Mesenchymal stem cell (in vitro differentiated cells and primary cell): ENCODE data around the gene RHBDL1.

Experiments
- DNase-seq: peaks from one replicate; pipeline ENCODE4 v3.0.0-alpha.2; 2013
- H2AFZ ChIP-seq: one replicate; pipeline ENCODE4 v1.6.1; 2013; ENCODE audit warnings: low read depth, mild to moderate bottlenecking, control low read depth, inconsistent platforms, low read length, moderate library complexity
- H2AK5ac ChIP-seq: 2 replicates; pipeline ENCODE4 v1.6.1; 2013; ENCODE audit warnings: low read length, moderate library complexity, mild to moderate bottlenecking, inconsistent platforms; ENCODE audit not compliant: severe bottlenecking
- H2BK120ac ChIP-seq: one replicate; pipeline ENCODE4 v1.6.1; 2013; ENCODE audit warnings: low read depth, mild to moderate bottlenecking, inconsistent platforms, low read length, moderate library complexity
- H2BK12ac ChIP-seq, 2 experiments: one replicate each; pipeline ENCODE4 v1.6.1; 2013; ENCODE audit warnings: inconsistent platforms in 2 of 2, low read length in 2 of 2, mild to moderate bottlenecking in 2 of 2, moderate library complexity in 2 of 2, control low read depth in 1 of 2
- H2BK15ac ChIP-seq: one replicate; pipeline ENCODE4 v1.6.1; 2013; ENCODE audit warnings: mild to moderate bottlenecking, low read depth, inconsistent platforms; ENCODE audit not compliant: poor library complexity, severe bottlenecking
- H2BK5ac ChIP-seq: 2 replicates; pipeline ENCODE4 v1.6.1; 2013; ENCODE audit warnings: low read depth, mild to moderate bottlenecking, low read length, control low read depth, inconsistent platforms; ENCODE audit not compliant: poor library complexity, severe bottlenecking
- H3K14ac ChIP-seq, 2 experiments: one replicate each; pipeline ENCODE4 v1.6.1; 2013; ENCODE audit warnings: inconsistent platforms in 2 of 2, low read length in 2 of 2, control low read depth in 1 of 2, mild to moderate bottlenecking in 1 of 2, moderate library complexity in 1 of 2
- H3K18ac ChIP-seq, 2 experiments: one replicate each; pipeline ENCODE4 v1.6.1; 2013; ENCODE audit warnings: inconsistent platforms in 2 of 2, low read length in 2 of 2, control low read depth in 1 of 2, low read depth in 1 of 2, mild to moderate bottlenecking in 1 of 2
- H3K23ac ChIP-seq, 2 experiments: one replicate each; pipeline ENCODE4 v1.6.1; 2013; ENCODE audit warnings: inconsistent platforms in 2 of 2, low read length in 2 of 2, mild to moderate bottlenecking in 2 of 2, moderate library complexity in 2 of 2, control low read depth in 1 of 2
- H3K27ac ChIP-seq: 2 replicates; pipeline ENCODE4 v1.5.1; 2013; ENCODE audit warnings: mild to moderate bottlenecking, moderate library complexity, low read length, control low read depth, inconsistent platforms; ENCODE audit not compliant: poor library complexity, severe bottlenecking
- H3K27me3 ChIP-seq, 2 experiments: 2 replicates each; pipeline versions ENCODE4 v1.6.1 to v1.7.0; 2013; ENCODE audit warnings: low read length in 2 of 2, mild to moderate bottlenecking in 2 of 2, moderate library complexity in 2 of 2, control low read depth in 1 of 2, inconsistent platforms in 1 of 2; ENCODE audit not compliant: control insufficient read depth in 1 of 2, insufficient read depth in 1 of 2
- H3K36me3 ChIP-seq, 2 experiments: 2 replicates each; pipeline versions ENCODE4 v1.6.1 to v1.7.0; 2013; ENCODE audit warnings: low read length in 2 of 2, control low read depth in 1 of 2, inconsistent platforms in 1 of 2, low read depth in 1 of 2, mild to moderate bottlenecking in 1 of 2; ENCODE audit not compliant: insufficient read depth in 2 of 2, control insufficient read depth in 1 of 2
- H3K4ac ChIP-seq, 2 experiments: one replicate each; pipeline ENCODE4 v1.6.1; 2013; ENCODE audit warnings: inconsistent platforms in 2 of 2, low read length in 2 of 2, mild to moderate bottlenecking in 2 of 2, moderate library complexity in 2 of 2, control low read depth in 1 of 2, low read depth in 1 of 2
- H3K4me1 ChIP-seq: 2 replicates; pipeline ENCODE4 v1.6.1; 2013; ENCODE audit warnings: low read depth, low read length, control low read depth; ENCODE audit not compliant: control insufficient read depth, insufficient read depth
- H3K4me2 ChIP-seq: 2 replicates; pipeline ENCODE4 v1.6.1; 2013; ENCODE audit warnings: low read length, mild to moderate bottlenecking, inconsistent platforms; ENCODE audit not compliant: poor library complexity, severe bottlenecking
- H3K4me3 ChIP-seq, 2 experiments: 2 replicates each; pipeline versions ENCODE4 v1.5.1 to v1.7.0; 2013; ENCODE audit warnings: low read length in 2 of 2, mild to moderate bottlenecking in 2 of 2, control low read depth in 1 of 2, low read depth in 1 of 2; ENCODE audit not compliant: insufficient read depth in 1 of 2
- H3K79me1 ChIP-seq: replicated peaks from 2 replicates; pipeline ENCODE4 v1.6.1; 2013; ENCODE audit warnings: mild to moderate bottlenecking, control low read depth, low read length, inconsistent platforms; ENCODE audit not compliant: poor library complexity, severe bottlenecking
- H3K9ac ChIP-seq: 2 replicates; pipeline ENCODE4 v1.7.0; 2013; ENCODE audit warnings: mild to moderate bottlenecking, low read length, moderate library complexity
- H3K9me3 ChIP-seq: 2 replicates; pipeline ENCODE4 v1.7.0; 2013; ENCODE audit warnings: mild to moderate bottlenecking, low read length; ENCODE audit not compliant: control insufficient read depth
- H4K8ac ChIP-seq: one replicate; pipeline ENCODE4 v1.6.1; 2013; ENCODE audit warnings: inconsistent platforms, mild to moderate bottlenecking, low read length, moderate library complexity
- H4K91ac ChIP-seq: one replicate; pipeline ENCODE4 v1.6.1; 2013; ENCODE audit warnings: mild to moderate bottlenecking, low read length, inconsistent platforms
- WGBS: methylation state at CpG from one replicate; pipeline ENCODE4 v1.1.7; 2013; ENCODE audit warnings: mixed read lengths; 5-methylcytosine and 5-hydroxymethylcytosine counted together

The RHBDL1 gene

GRCh38 chr16:635573-636205 lies 39.8 kb upstream of the RHBDL1 start:
- Histone ChIP-seq H3K4me3 (peak overlapping the region; percentile 81 to 97), H2BK120ac (peak overlapping the region; percentile 15), H3K9ac (peak overlapping the region; percentile 91), H3K14ac (peak overlapping the region in 1 of 2 experiments; percentile 95), H3K9me3 (no peaks in the 10 kb centered on the region), H2BK5ac (no peak overlapping the region), H3K27ac (no peak overlapping the region), H3K4ac (peak overlapping the region; percentile 32 to 35), H2AK5ac (no peak overlapping the region), H3K18ac (peak overlapping the region; percentile 72 to 92), H3K79me1 (peaks cover 19% of the 10 kb centered on the region), H4K91ac (peak overlapping the region; percentile 89), H3K36me3 (peaks cover 3 to 29% of the 10 kb centered on the region in 2 experiments), H3K23ac (peak overlapping the region in 1 of 2 experiments; percentile 92), H2BK12ac (peak overlapping the region in 1 of 2 experiments; percentile 73), H3K4me2 (peak overlapping the region; percentile 98), H3K27me3 (no peaks in the 10 kb centered on the region), H2AFZ (peak overlapping the region; percentile 85), H4K8ac (peak overlapping the region; percentile 91), H3K4me1 (peaks cover 39% of the 10 kb centered on the region), H2BK15ac (no peak overlapping the region)
- DNase-seq = no peak
- WGBS = 14% methylated on average over 48 of the region's 55 CpGs

GRCh38 chr16:636206-637080 lies 39.0 kb upstream of the RHBDL1 start, which contains the start of gene METTL26:
Gene METTL26 (minus strand): TSS chr16:636305. CDS start chr16:636290, 15 bp downstream.
- peak within 1 kb of the TSS; percentile 93 for H3K4ac ChIP-seq
- peak within 1 kb of the TSS in 1 of 2 experiments; percentile 84 for H2BK12ac ChIP-seq
- peak within 1 kb of the TSS; percentile 91 for H3K27ac ChIP-seq
- H2BK5ac ChIP-seq = peak within 1 kb of the TSS; percentile 32
- H3K27me3 ChIP-seq = no peaks in the 10 kb centered on the region
- peaks cover 3 to 29% of the 10 kb centered on the region in 2 experiments for H3K36me3 ChIP-seq
- H4K91ac ChIP-seq = peak within 1 kb of the TSS; percentile 96
- H2BK15ac ChIP-seq = peak within 1 kb of the TSS; percentile 86
- no peaks in the 10 kb centered on the region for H3K9me3 ChIP-seq
- H3K9ac ChIP-seq = peak within 1 kb of the TSS; percentile 91
- H3K4me2 ChIP-seq = peak within 1 kb of the TSS; percentile 98
- H3K4me1 ChIP-seq = peaks cover 41% of the 10 kb centered on the region
- WGBS = under 1% methylated on average over 87 of the region's 91 CpGs
- H2AK5ac ChIP-seq = no peak within 1 kb of the TSS
- H2AFZ ChIP-seq = peak within 1 kb of the TSS; percentile 85
- peak within 1 kb of the TSS; percentile 94 for H4K8ac ChIP-seq
- peak within 1 kb of the TSS; percentile 96 to 97 for H3K18ac ChIP-seq
- peak; percentile 97 for DNase-seq
- H2BK120ac ChIP-seq = peak within 1 kb of the TSS; percentile 64
- peak within 1 kb of the TSS; percentile 90 to 92 for H3K23ac ChIP-seq
- peak within 1 kb of the TSS; percentile 81 to 97 for H3K4me3 ChIP-seq
- peaks cover 19% of the 10 kb centered on the region for H3K79me1 ChIP-seq
- peak within 1 kb of the TSS in 1 of 2 experiments; percentile 95 for H3K14ac ChIP-seq

GRCh38 chr16:637081-638018 lies 38.1 kb upstream of the RHBDL1 start:
- peaks cover 49% of the 10 kb centered on the region for H3K4me1 ChIP-seq
- H2AFZ ChIP-seq = peak overlapping the region; percentile 0
- H3K9ac ChIP-seq = peak overlapping the region; percentile 91
- no peak overlapping the region for H2BK5ac ChIP-seq
- no peaks in the 10 kb centered on the region for H3K27me3 ChIP-seq
- no peak overlapping the region for H2AK5ac ChIP-seq
- H4K91ac ChIP-seq = peak overlapping the region; percentile 70
- H3K79me1 ChIP-seq = peaks cover 19% of the 10 kb centered on the region
- peak overlapping the region in 1 of 2 experiments; percentile 27 for H3K4ac ChIP-seq
- H3K4me3 ChIP-seq = peak overlapping the region; percentile 72 to 81
- peak overlapping the region; percentile 55 to 82 for H3K18ac ChIP-seq
- peak overlapping the region; percentile 8 to 86 for H2BK12ac ChIP-seq
- H3K36me3 ChIP-seq = peaks cover 3 to 27% of the 10 kb centered on the region in 2 experiments
- H3K9me3 ChIP-seq = no peaks in the 10 kb centered on the region
- H3K27ac ChIP-seq = no peak overlapping the region
- no peak overlapping the region for H2BK15ac ChIP-seq
- 25% methylated on average over 40 of the region's 53 CpGs for WGBS
- peak overlapping the region; percentile 73 for H4K8ac ChIP-seq
- peak overlapping the region; percentile 55 for H2BK120ac ChIP-seq
- H3K4me2 ChIP-seq = peak overlapping the region; percentile 41
- no peak overlapping the region for H3K14ac ChIP-seq
- DNase-seq = peak; percentile 37
- no peak overlapping the region for H3K23ac ChIP-seq
